ENCODE data around the gene MCF2L.
"Not testable (repeated sequence)": the region's sequence is repeated elsewhere in the genome, so short reads cannot be mapped to it uniquely, and the experiment has no call there.

MCF2L gene

GRCh38 chr13:113075711-113076110, 106.7 kb downstream of the MCF2L start:
- H3K36me3 ChIP-seq (ENCODE audit: control insufficient read depth, insufficient read depth, low read length) = peaks cover 2% of the 10 kb centered on the region
- no peak overlapping the region for H3K27ac ChIP-seq (ENCODE audit: low read depth, low read length)

DNA sequence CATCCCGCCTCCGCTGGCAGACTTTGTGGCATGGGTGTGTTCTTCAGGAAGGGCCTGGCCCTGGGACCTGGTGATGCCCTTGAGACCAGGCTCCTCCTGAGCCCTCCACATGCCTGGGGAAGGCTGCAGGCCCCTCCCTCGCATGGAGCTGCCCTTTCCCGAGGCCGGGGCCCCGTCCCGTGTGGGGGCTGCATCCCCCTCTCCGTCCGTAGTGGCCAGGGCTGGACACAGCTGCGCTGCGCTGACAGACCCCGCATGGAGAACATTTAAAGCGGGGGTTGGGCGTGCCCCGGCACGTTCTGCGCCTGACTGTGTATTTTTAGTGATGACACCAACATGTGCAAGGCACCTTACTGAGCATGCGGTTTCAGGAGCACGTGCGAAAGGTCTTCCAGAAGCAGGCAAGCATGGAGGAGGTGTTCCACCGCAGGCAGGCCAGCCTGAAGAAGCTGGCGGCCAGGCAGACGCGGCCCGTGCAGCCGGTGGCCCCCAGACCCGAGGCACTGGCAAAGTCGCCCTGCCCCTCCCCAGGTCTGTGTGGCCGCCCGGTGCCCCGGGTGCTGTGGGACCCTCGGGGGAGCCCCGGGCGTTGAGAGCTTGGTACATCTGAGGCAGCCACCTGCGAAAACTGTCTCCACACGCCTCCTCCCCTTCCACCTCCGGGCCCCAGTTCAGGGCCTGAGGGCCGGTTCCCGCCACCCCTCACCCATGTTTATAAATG, 107.8 kb downstream of the MCF2L start:
- Histone ChIP-seq H3K9ac (ENCODE audit: low read length) (no peak overlapping the region), H3K27ac (ENCODE audit: low read depth, low read length) (no peak overlapping the region), H3K27me3 (ENCODE audit: control insufficient read depth, insufficient read depth, low read length) (no peaks in the 10 kb centered on the region), H3K4me1 (ENCODE audit: control insufficient read depth, insufficient read depth, low read length) (no peaks in the 10 kb centered on the region), H3K4me3 (ENCODE audit: low read length) (no peak overlapping the region), H3K36me3 (ENCODE audit: control insufficient read depth, insufficient read depth, low read length) (peaks cover 2% of the 10 kb centered on the region)

More at GRCh38 chr13:113075711-113076110, 106.7 kb downstream of the MCF2L start:
- Histone ChIP-seq H3K9ac (ENCODE audit: low read length) (no peak overlapping the region), H3K4me3 (ENCODE audit: low read length) (no peak overlapping the region), H3K27me3 (ENCODE audit: control insufficient read depth, insufficient read depth, low read length) (no peaks in the 10 kb centered on the region), H3K4me1 (ENCODE audit: control insufficient read depth, insufficient read depth, low read length) (no peaks in the 10 kb centered on the region)

GRCh38 chr13:113077566-113077952, 108.5 kb downstream of the MCF2L start:
- Histone ChIP-seq H3K4me1 (ENCODE audit: control insufficient read depth, insufficient read depth, low read length) (no peaks in the 10 kb centered on the region), H3K27ac (ENCODE audit: low read depth, low read length) (no peak overlapping the region), H3K9ac (ENCODE audit: low read length) (no peak overlapping the region), H3K27me3 (ENCODE audit: control insufficient read depth, insufficient read depth, low read length) (no peaks in the 10 kb centered on the region), H3K36me3 (ENCODE audit: control insufficient read depth, insufficient read depth, low read length) (peaks cover 2% of the 10 kb centered on the region), H3K4me3 (ENCODE audit: low read length) (no peak overlapping the region)

GRCh38 chr13:113077953-113078901, 109.2 kb downstream of the MCF2L start:
- no peaks in the 10 kb centered on the region for H3K4me1 ChIP-seq (ENCODE audit: control insufficient read depth, insufficient read depth, low read length)
- no peak overlapping the region for H3K9ac ChIP-seq (ENCODE audit: low read length)
- no peak overlapping the region for H3K27ac ChIP-seq (ENCODE audit: low read depth, low read length)
- no peaks in the 10 kb centered on the region for H3K27me3 ChIP-seq (ENCODE audit: control insufficient read depth, insufficient read depth, low read length)
- H3K36me3 ChIP-seq (ENCODE audit: control insufficient read depth, insufficient read depth, low read length) = peaks cover 2% of the 10 kb centered on the region
- H3K4me3 ChIP-seq (ENCODE audit: low read length) = no peak overlapping the region

DNA sequence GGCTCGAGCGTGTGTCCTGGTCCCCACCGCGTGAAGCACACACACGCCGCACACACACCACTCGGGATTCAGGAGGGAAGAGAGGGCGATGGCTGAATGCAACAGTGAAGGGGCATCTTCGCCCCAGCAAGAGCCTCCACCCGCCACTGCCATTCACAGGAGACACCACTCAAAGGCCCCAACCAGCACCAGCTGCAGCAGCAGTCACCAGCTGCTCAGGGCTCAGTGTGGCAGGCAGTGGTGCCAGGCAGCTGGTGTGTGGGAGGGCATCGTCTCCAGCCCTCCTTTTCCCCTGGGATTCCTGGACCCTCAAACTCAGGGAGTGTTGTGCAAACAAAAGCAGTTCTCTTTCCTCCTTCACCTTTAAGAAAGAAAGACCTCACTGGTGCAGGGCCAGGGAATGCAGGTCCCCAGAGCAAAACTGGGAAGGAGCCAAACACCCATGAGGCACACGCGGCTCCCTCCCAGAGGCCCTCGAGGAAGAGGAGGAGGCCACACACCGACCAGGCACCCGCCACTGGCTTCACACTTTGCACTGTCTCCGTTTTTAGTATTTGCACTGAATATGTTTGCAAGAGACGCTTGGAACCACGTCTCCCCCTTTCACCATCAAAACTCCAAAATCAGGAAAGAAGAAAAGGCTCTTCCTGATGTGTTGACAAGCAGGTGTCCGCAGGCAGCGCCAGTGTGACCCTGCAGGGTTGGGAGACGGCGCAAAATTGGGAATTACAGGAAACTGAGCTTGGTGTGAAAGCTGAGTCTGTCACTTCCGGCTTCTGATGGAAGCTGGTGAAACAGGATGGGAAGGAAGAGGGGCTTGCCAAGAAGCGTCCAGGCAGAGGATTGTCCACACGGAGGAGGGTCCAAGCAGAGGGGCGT, 110.1 kb downstream of the MCF2L start:
- no peak overlapping the region for H3K9ac ChIP-seq (ENCODE audit: low read length)
- no peaks in the 10 kb centered on the region for H3K27me3 ChIP-seq (ENCODE audit: control insufficient read depth, insufficient read depth, low read length)
- H3K4me1 ChIP-seq (ENCODE audit: control insufficient read depth, insufficient read depth, low read length) = no peaks in the 10 kb centered on the region
- H3K4me3 ChIP-seq (ENCODE audit: low read length) = no peak overlapping the region
- H3K36me3 ChIP-seq (ENCODE audit: control insufficient read depth, insufficient read depth, low read length) = peaks cover 2% of the 10 kb centered on the region
- H3K27ac ChIP-seq (ENCODE audit: low read depth, low read length) = no peak overlapping the region

DNA sequence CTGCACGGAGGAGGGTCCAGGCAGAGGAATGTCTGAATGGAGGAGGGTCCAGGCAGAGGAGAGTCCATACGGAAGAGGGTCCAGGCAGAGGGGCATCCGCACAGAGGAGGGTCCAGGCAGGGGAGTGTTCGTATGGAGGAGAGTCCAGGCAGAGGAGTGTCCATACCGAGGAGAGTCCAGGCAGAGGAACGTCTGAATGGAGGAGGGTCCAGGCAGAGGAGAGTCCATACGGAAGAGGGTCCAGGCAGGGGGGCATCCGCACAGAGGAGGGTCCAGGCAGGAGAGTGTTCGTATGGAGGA, 110.7 kb downstream of the MCF2L start:
- not testable (repeated sequence) for H3K27ac ChIP-seq (ENCODE audit: low read depth, low read length); H3K36me3 ChIP-seq (ENCODE audit: control insufficient read depth, insufficient read depth, low read length); H3K9ac ChIP-seq (ENCODE audit: low read length); H3K4me1 ChIP-seq (ENCODE audit: control insufficient read depth, insufficient read depth, low read length); H3K27me3 ChIP-seq (ENCODE audit: control insufficient read depth, insufficient read depth, low read length); H3K4me3 ChIP-seq (ENCODE audit: low read length)

DNA sequence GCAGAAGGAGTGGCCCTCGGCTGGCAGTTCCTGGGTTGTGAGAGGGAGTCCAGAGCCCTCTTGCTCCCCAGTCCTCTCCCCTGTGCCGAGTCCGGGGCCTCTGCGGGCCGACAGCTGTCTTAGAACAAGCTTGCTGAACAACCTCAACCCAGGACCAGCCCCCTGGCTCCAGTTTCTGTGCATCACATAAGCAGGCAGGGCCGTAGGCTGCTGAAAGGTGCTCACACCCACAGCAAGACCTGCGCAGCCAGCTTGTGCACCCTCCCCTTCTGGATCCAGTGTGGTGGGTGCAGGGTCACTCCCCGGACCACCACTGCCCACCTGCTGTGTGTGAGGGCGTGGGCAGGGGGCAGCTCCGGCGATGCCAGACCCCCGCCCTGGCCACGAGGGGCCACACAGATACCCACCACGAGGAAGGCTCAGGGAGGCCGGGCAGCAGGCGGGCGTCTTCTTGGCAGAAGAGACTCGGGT, 111.4 kb downstream of the MCF2L start:
- no peaks in the 10 kb centered on the region for H3K4me1 ChIP-seq (ENCODE audit: control insufficient read depth, insufficient read depth, low read length)
- H3K9ac ChIP-seq (ENCODE audit: low read length) = no peak overlapping the region
- H3K36me3 ChIP-seq (ENCODE audit: control insufficient read depth, insufficient read depth, low read length) = peaks cover 2% of the 10 kb centered on the region
- no peak overlapping the region for H3K27ac ChIP-seq (ENCODE audit: low read depth, low read length)
- H3K4me3 ChIP-seq (ENCODE audit: low read length) = no peak overlapping the region
- no peaks in the 10 kb centered on the region for H3K27me3 ChIP-seq (ENCODE audit: control insufficient read depth, insufficient read depth, low read length)

DNA sequence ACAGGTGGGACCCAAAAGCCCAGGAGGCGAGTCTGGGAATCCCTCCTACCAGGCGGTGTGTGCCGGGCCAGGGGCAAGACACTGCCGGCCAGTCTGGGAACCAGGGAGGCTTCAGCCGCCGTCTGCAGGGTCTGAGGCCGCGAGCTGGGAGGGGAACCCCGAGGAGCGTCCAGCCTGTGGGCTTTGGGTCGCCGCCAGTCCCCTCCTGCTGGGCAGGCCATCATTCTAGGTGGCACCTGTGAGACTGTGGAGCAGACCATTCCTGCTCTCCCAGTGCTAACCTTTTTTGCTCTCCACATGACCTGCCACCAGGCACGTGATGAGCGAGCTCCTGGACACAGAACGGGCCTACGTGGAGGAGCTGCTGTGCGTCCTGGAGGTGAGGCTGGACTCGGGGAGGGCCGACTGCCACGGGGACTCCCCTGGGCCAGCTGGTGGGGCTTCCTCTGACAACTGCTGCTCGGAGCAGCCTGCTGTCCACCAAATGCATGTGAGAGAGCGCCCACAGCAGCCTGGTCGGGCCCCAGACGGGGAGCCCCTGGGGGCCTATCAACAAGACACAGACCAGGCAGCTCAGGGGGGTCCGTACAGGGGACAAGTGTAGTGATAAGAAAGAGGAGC, 112.0 kb downstream of the MCF2L start:
- Histone ChIP-seq H3K27me3 (ENCODE audit: control insufficient read depth, insufficient read depth, low read length) (no peaks in the 10 kb centered on the region), H3K4me3 (ENCODE audit: low read length) (no peak overlapping the region), H3K9ac (ENCODE audit: low read length) (no peak overlapping the region), H3K27ac (ENCODE audit: low read depth, low read length) (no peak overlapping the region), H3K36me3 (ENCODE audit: control insufficient read depth, insufficient read depth, low read length) (peaks cover 2% of the 10 kb centered on the region), H3K4me1 (ENCODE audit: control insufficient read depth, insufficient read depth, low read length) (no peaks in the 10 kb centered on the region)

GRCh38 chr13:113082198-113083021, 113.4 kb downstream of the MCF2L start:
- peaks cover 2% of the 10 kb centered on the region for H3K36me3 ChIP-seq (ENCODE audit: control insufficient read depth, insufficient read depth, low read length)
- no peaks in the 10 kb centered on the region for H3K4me1 ChIP-seq (ENCODE audit: control insufficient read depth, insufficient read depth, low read length)
- no peaks in the 10 kb centered on the region for H3K27me3 ChIP-seq (ENCODE audit: control insufficient read depth, insufficient read depth, low read length)
- no peak overlapping the region for H3K27ac ChIP-seq (ENCODE audit: low read depth, low read length)
- no peak overlapping the region for H3K9ac ChIP-seq (ENCODE audit: low read length)
- no peak overlapping the region for H3K4me3 ChIP-seq (ENCODE audit: low read length)

DNA sequence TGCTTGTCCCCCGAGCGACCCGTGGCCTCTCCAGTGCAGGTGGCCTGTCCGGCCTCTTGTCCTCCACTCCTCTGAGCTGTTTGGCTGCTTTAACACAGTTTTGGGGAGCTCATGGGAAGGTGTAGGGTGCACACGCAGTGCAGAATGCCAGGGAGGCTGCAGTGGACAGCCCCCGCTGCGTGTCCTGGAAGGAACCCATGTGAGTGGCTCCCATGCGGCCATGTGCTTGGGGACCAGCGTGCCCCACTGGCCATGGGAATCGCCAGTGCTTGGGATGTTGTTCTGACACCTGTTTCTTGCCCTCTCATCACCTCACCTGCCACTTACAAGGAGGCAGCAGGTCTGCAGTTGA, 114.0 kb downstream of the MCF2L start:
- H3K4me1 ChIP-seq (ENCODE audit: control insufficient read depth, insufficient read depth, low read length) = no peaks in the 10 kb centered on the region
- no peak overlapping the region for H3K4me3 ChIP-seq (ENCODE audit: low read length)
- H3K27ac ChIP-seq (ENCODE audit: low read depth, low read length) = no peak overlapping the region
- no peak overlapping the region for H3K9ac ChIP-seq (ENCODE audit: low read length)
- H3K27me3 ChIP-seq (ENCODE audit: control insufficient read depth, insufficient read depth, low read length) = no peaks in the 10 kb centered on the region
- H3K36me3 ChIP-seq (ENCODE audit: control insufficient read depth, insufficient read depth, low read length) = peaks cover 2% of the 10 kb centered on the region

GRCh38 chr13:113083402-113084061, 114.5 kb downstream of the MCF2L start:
- Histone ChIP-seq H3K27ac (ENCODE audit: low read depth, low read length) (no peak overlapping the region), H3K9ac (ENCODE audit: low read length) (no peak overlapping the region), H3K4me1 (ENCODE audit: control insufficient read depth, insufficient read depth, low read length) (no peaks in the 10 kb centered on the region), H3K27me3 (ENCODE audit: control insufficient read depth, insufficient read depth, low read length) (no peaks in the 10 kb centered on the region), H3K36me3 (ENCODE audit: control insufficient read depth, insufficient read depth, low read length) (peaks cover 2% of the 10 kb centered on the region), H3K4me3 (ENCODE audit: low read length) (no peak overlapping the region)
